Natural killer cell (primary cell): ENCODE results near the gene SLC25A3. TPM values are rescaled to one million over a fixed set of nuclear protein-coding genes. Genes with fewer than 3 reads are reported as not detected.

Experiments
- ATAC-seq, 3 donors: fragments of 150-1000 bp in 2 of 3; fragments of 200-7000 bp in 1 of 3; cut with Tn5 transposase; 1 replicate in 1 of 3; 2 replicates in 2 of 3; pipeline ENCODE4 v1.10.0; 2021; ENCODE audit warnings: mild to moderate bottlenecking in 2 of 3, moderate library complexity in 2 of 3
- DNase-seq, 2 donors: peaks; one replicate each; pipeline versions ENCODE4 v3.0.0 to v3.0.0-alpha.2; 2013 to 2021; ENCODE audit warnings: mixed read lengths in 1 of 2
- H3K27ac ChIP-seq: one replicate; pipeline ENCODE4 v1.5.1; 2013; ENCODE audit warnings: mild to moderate bottlenecking, low read length
- H3K27me3 ChIP-seq: one replicate; pipeline ENCODE4 v1.6.1; 2013; ENCODE audit warnings: low read length; ENCODE audit not compliant: control insufficient read depth, insufficient read depth
- H3K36me3 ChIP-seq: one replicate; pipeline ENCODE4 v1.6.1; 2013; ENCODE audit warnings: low read length; ENCODE audit not compliant: control insufficient read depth, insufficient read depth
- H3K4me1 ChIP-seq: one replicate; pipeline ENCODE4 v1.6.1; 2013; ENCODE audit warnings: low read length; ENCODE audit not compliant: control insufficient read depth, insufficient read depth
- H3K4me3 ChIP-seq: one replicate; pipeline ENCODE4 v1.5.1; 2013; ENCODE audit warnings: low read length
- H3K9me3 ChIP-seq: one replicate; pipeline ENCODE4 v1.6.1; 2013; ENCODE audit warnings: low read length; ENCODE audit not compliant: control insufficient read depth, insufficient read depth
- H3K27ac Mint-ChIP-seq, 2 donors: one replicate each; pipeline ENCODE4 v1.8.0; 2022; ENCODE audit warnings: mild to moderate bottlenecking in 2 of 2, mixed read lengths in 2 of 2, moderate library complexity in 1 of 2
- H3K27me3 Mint-ChIP-seq, 2 donors: one replicate each; pipeline ENCODE4 v1.8.0; 2022; ENCODE audit warnings: low read depth in 2 of 2, mixed read lengths in 2 of 2
- H3K36me3 Mint-ChIP-seq: one replicate; pipeline ENCODE4 v1.8.0; 2022; ENCODE audit warnings: mixed read lengths
- H3K4me1 Mint-ChIP-seq, 2 donors: one replicate each; pipeline ENCODE4 v1.8.0; 2022; ENCODE audit warnings: mixed read lengths in 2 of 2
- H3K4me3 Mint-ChIP-seq: one replicate; pipeline ENCODE4 v1.8.0; 2022; ENCODE audit warnings: mild to moderate bottlenecking, moderate library complexity, mixed read lengths
- H3K9me3 Mint-ChIP-seq, 2 donors: one replicate each; pipeline ENCODE4 v1.8.0; 2022; ENCODE audit warnings: mixed read lengths in 2 of 2
- WGBS: methylation state at CpG from one replicate; pipeline ENCODE4 v1.1.7; 2013; ENCODE audit warnings: missing lambda C conversion rate; ENCODE audit not compliant: insufficient coverage; 5-methylcytosine and 5-hydroxymethylcytosine counted together
- intact Hi-C: fragments of 100-400 bp; cut with micrococcal nuclease; formaldehyde crosslinking; loops from one replicate; pipeline ENCODE4 v1.14.2; 2022
- total RNA-seq, 4 donors: library from RNA; stranded (reverse); fragments of 120-200 nt in 1 of 4; gene quantifications; one replicate each; pipeline versions ENCODE4 v1.2.3 to v1.2.4, GENCODE V29; 2013 to 2022
- TF ChIP-seq, protein P1 (sequence below): fragments of 200-600 bp; IDR thresholded peaks from one replicate; pipeline ENCODE4 v1.8.0; 2022; ENCODE audit warnings: antibody characterized with exemption

The SLC25A3 gene
- total RNA-seq, 3 donors from 2014 or later (not counting 1 experiment from before 2014, with no cell fraction given): 393 to 490 (median 433) TPM

GRCh38 chr12:98578392-98578791 is 15.1 kb upstream of the SLC25A3 start:
- TF ChIP-seq, protein P1, sequence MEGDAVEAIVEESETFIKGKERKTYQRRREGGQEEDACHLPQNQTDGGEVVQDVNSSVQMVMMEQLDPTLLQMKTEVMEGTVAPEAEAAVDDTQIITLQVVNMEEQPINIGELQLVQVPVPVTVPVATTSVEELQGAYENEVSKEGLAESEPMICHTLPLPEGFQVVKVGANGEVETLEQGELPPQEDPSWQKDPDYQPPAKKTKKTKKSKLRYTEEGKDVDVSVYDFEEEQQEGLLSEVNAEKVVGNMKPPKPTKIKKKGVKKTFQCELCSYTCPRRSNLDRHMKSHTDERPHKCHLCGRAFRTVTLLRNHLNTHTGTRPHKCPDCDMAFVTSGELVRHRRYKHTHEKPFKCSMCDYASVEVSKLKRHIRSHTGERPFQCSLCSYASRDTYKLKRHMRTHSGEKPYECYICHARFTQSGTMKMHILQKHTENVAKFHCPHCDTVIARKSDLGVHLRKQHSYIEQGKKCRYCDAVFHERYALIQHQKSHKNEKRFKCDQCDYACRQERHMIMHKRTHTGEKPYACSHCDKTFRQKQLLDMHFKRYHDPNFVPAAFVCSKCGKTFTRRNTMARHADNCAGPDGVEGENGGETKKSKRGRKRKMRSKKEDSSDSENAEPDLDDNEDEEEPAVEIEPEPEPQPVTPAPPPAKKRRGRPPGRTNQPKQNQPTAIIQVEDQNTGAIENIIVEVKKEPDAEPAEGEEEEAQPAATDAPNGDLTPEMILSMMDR: no peak
- H3K9me3 ChIP-seq: no peaks in the 10 kb centered on the region
- no peaks in the 10 kb centered on the region for H3K36me3 ChIP-seq
- Mint-ChIP-seq H3K4me1 (no peaks in the 10 kb centered on the region), H3K27ac (no peak overlapping the region), H3K4me3 (no peak overlapping the region), H3K36me3 (no peaks in the 10 kb centered on the region), H3K9me3 (no peaks in the 10 kb centered on the region), H3K27me3 (peaks cover 0 to 2% of the 10 kb centered on the region in 2 donors)
- H3K27me3 ChIP-seq: no peaks in the 10 kb centered on the region
- DNase-seq: no peak
- no peak overlapping the region for H3K4me3 ChIP-seq
- no peak for ATAC-seq
- intact Hi-C loops: no loop called here
- H3K4me1 ChIP-seq: no peaks in the 10 kb centered on the region
- WGBS: no CpG with 5 or more reads among the region's 1 CpG
- H3K27ac ChIP-seq: no peak overlapping the region

GRCh38 chr12:98578821-98579220 is 14.7 kb upstream of the SLC25A3 start:
- Histone ChIP-seq H3K4me1 (no peaks in the 10 kb centered on the region), H3K27ac (no peak overlapping the region), H3K27me3 (no peaks in the 10 kb centered on the region), H3K36me3 (no peaks in the 10 kb centered on the region), H3K4me3 (no peak overlapping the region), H3K9me3 (no peaks in the 10 kb centered on the region)
- no CpG with 5 or more reads among the region's 2 CpGs for WGBS
- ATAC-seq: no peak
- H3K4me1 Mint-ChIP-seq: no peaks in the 10 kb centered on the region
- intact Hi-C loops: no loop called here
- no peaks in the 10 kb centered on the region for H3K36me3 Mint-ChIP-seq
- H3K27ac Mint-ChIP-seq: no peak overlapping the region
- TF ChIP-seq, protein P1: no peak
- no peaks in the 10 kb centered on the region for H3K9me3 Mint-ChIP-seq
- H3K27me3 Mint-ChIP-seq: peaks cover 0 to 2% of the 10 kb centered on the region in 2 donors
- DNase-seq: no peak
- H3K4me3 Mint-ChIP-seq: no peak overlapping the region

DNA sequence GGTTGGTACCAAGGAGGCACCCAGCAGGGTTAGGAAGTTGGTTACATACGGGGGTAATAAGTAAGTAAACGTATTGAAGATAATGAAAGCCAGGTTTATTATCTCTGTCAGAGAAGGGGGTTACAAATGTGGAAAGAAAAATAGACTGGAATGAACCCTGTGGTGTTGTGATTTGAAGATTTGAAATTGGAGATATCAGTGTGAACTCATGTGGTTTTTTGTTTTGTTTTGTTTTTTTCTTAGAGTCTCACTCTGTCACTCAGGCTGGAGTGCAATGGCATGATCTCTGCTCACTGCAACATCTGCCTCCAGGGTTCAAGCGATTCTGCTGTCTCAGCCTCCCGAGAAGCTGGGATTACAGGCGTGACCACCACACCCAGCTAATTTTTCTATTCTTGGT is 14.1 kb upstream of the SLC25A3 start:
- Mint-ChIP-seq H3K27me3 (peaks cover 0 to 2% of the 10 kb centered on the region in 2 donors), H3K36me3 (no peaks in the 10 kb centered on the region), H3K27ac (no peak overlapping the region), H3K9me3 (no peaks in the 10 kb centered on the region), H3K4me1 (no peaks in the 10 kb centered on the region), H3K4me3 (no peak overlapping the region)
- intact Hi-C loops: no loop called here
- DNase-seq (no peak), ATAC-seq (no peak)
- Histone ChIP-seq H3K9me3 (no peaks in the 10 kb centered on the region), H3K36me3 (no peaks in the 10 kb centered on the region), H3K4me3 (no peak overlapping the region), H3K27ac (no peak overlapping the region), H3K27me3 (no peaks in the 10 kb centered on the region), H3K4me1 (no peaks in the 10 kb centered on the region)
- TF ChIP-seq, protein P1: no peak
- WGBS: 91% methylated on average over 5 of the region's 5 CpGs

DNA sequence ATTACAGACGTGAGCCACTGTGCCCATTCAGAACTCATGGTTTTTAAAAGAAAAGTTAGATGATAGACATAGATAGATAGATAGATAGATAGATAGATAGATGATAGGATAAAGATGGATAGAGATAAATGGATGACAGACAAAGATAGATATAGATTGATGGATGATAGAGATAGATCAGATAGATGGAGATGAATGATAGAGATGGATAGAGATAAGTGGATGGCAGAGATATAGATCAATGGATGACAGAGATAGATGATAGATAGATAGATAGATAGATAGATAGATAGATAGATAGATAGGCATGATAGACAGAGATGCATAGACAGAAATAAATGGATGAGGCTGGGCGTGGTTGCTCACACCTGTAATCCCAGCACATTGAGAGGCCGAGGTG is 13.7 kb upstream of the SLC25A3 start:
- Mint-ChIP-seq H3K9me3 (no peaks in the 10 kb centered on the region), H3K36me3 (no peaks in the 10 kb centered on the region), H3K27ac (no peak overlapping the region), H3K27me3 (peaks cover 0 to 2% of the 10 kb centered on the region in 2 donors), H3K4me1 (no peaks in the 10 kb centered on the region), H3K4me3 (no peak overlapping the region)
- DNase-seq: no peak
- TF ChIP-seq, protein P1: no peak
- no peaks in the 10 kb centered on the region for H3K4me1 ChIP-seq
- no peaks in the 10 kb centered on the region for H3K27me3 ChIP-seq
- no peak overlapping the region for H3K27ac ChIP-seq
- 91% methylated on average over 3 of the region's 3 CpGs for WGBS
- intact Hi-C loops: no loop called here
- no peak for ATAC-seq
- no peaks in the 10 kb centered on the region for H3K9me3 ChIP-seq
- no peak overlapping the region for H3K4me3 ChIP-seq
- no peaks in the 10 kb centered on the region for H3K36me3 ChIP-seq
